ENCODE measurements around the gene SPTSSA. TPM values are rescaled to one million over a fixed set of nuclear protein-coding genes. Genes with fewer than 3 reads are reported as not detected.

SPTSSA gene
- total RNA-seq, 1 donor from 2014 or later = 26.6 TPM

GRCh38 chr14:34463598-34463961, 1.5 kb upstream of the SPTSSA start:
- H3K4me3 Mint-ChIP-seq (ENCODE audit: unreplicated experiment) = no peak overlapping the region
- H3K27me3 ChIP-seq (ENCODE audit: insufficient read depth, low read length) = no peaks in the 10 kb centered on the region
- no peak overlapping the region for H3K4me2 ChIP-seq (ENCODE audit: low read length)
- no peaks in the 10 kb centered on the region for H3K36me3 ChIP-seq (ENCODE audit: insufficient read depth, low read length)
- no peak overlapping the region for H3K9ac ChIP-seq (ENCODE audit: low read length)
- TF ChIP-seq EZH2 (IDR thresholded peaks at IDR 0.05; ENCODE audit: insufficient read depth, low read length) (no peak), CTCF (IDR thresholded peaks at IDR 0.05; ENCODE audit: insufficient read depth, low read depth, low read length) (no peak)
- no peak for FAIRE-seq
- H4K20me1 ChIP-seq (ENCODE audit: insufficient read depth, low read length) = peaks cover 24% of the 10 kb centered on the region
- no peak overlapping the region for H3K4me3 ChIP-seq (ENCODE audit: insufficient read depth, low read depth, low read length)
- peaks cover 2% of the 10 kb centered on the region for H3K27me3 Mint-ChIP-seq (ENCODE audit: low read depth, unreplicated experiment)
- H3K79me2 ChIP-seq (ENCODE audit: insufficient read depth, low read length) = peaks cover 31% of the 10 kb centered on the region
- no peaks in the 10 kb centered on the region for H3K9me3 ChIP-seq (ENCODE audit: insufficient read depth, low read depth, low read length)
- peaks cover 14% of the 10 kb centered on the region for H3K4me1 ChIP-seq (ENCODE audit: insufficient read depth, low read length)
- no peaks in the 10 kb centered on the region for H3K36me3 Mint-ChIP-seq (ENCODE audit: low read depth, unreplicated experiment)
- no peak overlapping the region for H3K27ac Mint-ChIP-seq (ENCODE audit: unreplicated experiment)
- no peak overlapping the region for H2AFZ ChIP-seq (ENCODE audit: low read depth, low read length)
- peaks cover 6% of the 10 kb centered on the region for H3K4me1 Mint-ChIP-seq (ENCODE audit: low read depth, unreplicated experiment)
- no peak for DNase-seq (ENCODE audit: low read depth)
- no peak overlapping the region for H3K27ac ChIP-seq (ENCODE audit: low read depth, low read length)
- no peaks in the 10 kb centered on the region for H3K9me3 Mint-ChIP-seq (ENCODE audit: unreplicated experiment)

GRCh38 chr14:34461334-34462131, 507 bp downstream of the SPTSSA start:
- Mint-ChIP-seq H3K36me3 (ENCODE audit: low read depth, unreplicated experiment) (no peaks in the 10 kb centered on the region), H3K27me3 (ENCODE audit: low read depth, unreplicated experiment) (no peaks in the 10 kb centered on the region), H3K9me3 (ENCODE audit: unreplicated experiment) (no peaks in the 10 kb centered on the region), H3K27ac (ENCODE audit: unreplicated experiment) (peak overlapping the region; percentile 97), H3K4me1 (ENCODE audit: low read depth, unreplicated experiment) (peaks cover 8% of the 10 kb centered on the region), H3K4me3 (ENCODE audit: unreplicated experiment) (peak overlapping the region; percentile 92)
- Histone ChIP-seq H3K79me2 (ENCODE audit: insufficient read depth, low read length) (peaks cover 49% of the 10 kb centered on the region), H3K4me1 (ENCODE audit: insufficient read depth, low read length) (peaks cover 14% of the 10 kb centered on the region), H4K20me1 (ENCODE audit: insufficient read depth, low read length) (peaks cover 38% of the 10 kb centered on the region), H3K27me3 (ENCODE audit: insufficient read depth, low read length) (no peaks in the 10 kb centered on the region), H3K36me3 (ENCODE audit: insufficient read depth, low read length) (no peaks in the 10 kb centered on the region), H3K9ac (ENCODE audit: low read length) (peak overlapping the region; percentile 90), H3K9me3 (ENCODE audit: insufficient read depth, low read depth, low read length) (no peaks in the 10 kb centered on the region), H2AFZ (ENCODE audit: low read depth, low read length) (no peak overlapping the region), H3K4me2 (ENCODE audit: low read length) (peak overlapping the region; percentile 94), H3K27ac (ENCODE audit: low read depth, low read length) (peak overlapping the region; percentile 84), H3K4me3 (ENCODE audit: insufficient read depth, low read depth, low read length) (peak overlapping the region; percentile 96)
- DNase-seq (ENCODE audit: low read depth) = peak; percentile 34
- no peak for FAIRE-seq
- TF ChIP-seq CTCF (IDR thresholded peaks at IDR 0.05; ENCODE audit: insufficient read depth, low read depth, low read length) (no peak), EZH2 (IDR thresholded peaks at IDR 0.05; ENCODE audit: insufficient read depth, low read length) (no peak)

GRCh38 chr14:34460841-34461240, 1.2 kb downstream of the SPTSSA start:
- FAIRE-seq = no peak
- peaks cover 53% of the 10 kb centered on the region for H3K79me2 ChIP-seq (ENCODE audit: insufficient read depth, low read length)

More at GRCh38 chr14:34460841-34461240, 1.2 kb downstream of the SPTSSA start:
- H3K9me3 ChIP-seq (ENCODE audit: insufficient read depth, low read depth, low read length) = no peaks in the 10 kb centered on the region
- H3K27ac ChIP-seq (ENCODE audit: low read depth, low read length) = peak overlapping the region; percentile 84
- peak overlapping the region; percentile 90 for H3K9ac ChIP-seq (ENCODE audit: low read length)
- Mint-ChIP-seq H3K4me1 (ENCODE audit: low read depth, unreplicated experiment) (peaks cover 8% of the 10 kb centered on the region), H3K4me3 (ENCODE audit: unreplicated experiment) (peak overlapping the region; percentile 92), H3K36me3 (ENCODE audit: low read depth, unreplicated experiment) (no peaks in the 10 kb centered on the region), H3K27ac (ENCODE audit: unreplicated experiment) (peak overlapping the region; percentile 97), H3K9me3 (ENCODE audit: unreplicated experiment) (no peaks in the 10 kb centered on the region), H3K27me3 (ENCODE audit: low read depth, unreplicated experiment) (no peaks in the 10 kb centered on the region)
- H3K27me3 ChIP-seq (ENCODE audit: insufficient read depth, low read length) = no peaks in the 10 kb centered on the region
- peak overlapping the region; percentile 96 for H3K4me3 ChIP-seq (ENCODE audit: insufficient read depth, low read depth, low read length)
- peaks cover 38% of the 10 kb centered on the region for H4K20me1 ChIP-seq (ENCODE audit: insufficient read depth, low read length)
- no peak for TF ChIP-seq CTCF (IDR thresholded peaks at IDR 0.05; ENCODE audit: insufficient read depth, low read depth, low read length)
- no peak for TF ChIP-seq EZH2 (IDR thresholded peaks at IDR 0.05; ENCODE audit: insufficient read depth, low read length)
- H3K36me3 ChIP-seq (ENCODE audit: insufficient read depth, low read length) = no peaks in the 10 kb centered on the region
- DNase-seq (ENCODE audit: low read depth) = peak; percentile 85
- peaks cover 14% of the 10 kb centered on the region for H3K4me1 ChIP-seq (ENCODE audit: insufficient read depth, low read length)
- no peak overlapping the region for H2AFZ ChIP-seq (ENCODE audit: low read depth, low read length)
- peak overlapping the region; percentile 94 for H3K4me2 ChIP-seq (ENCODE audit: low read length)

Measured in astrocyte (in vitro differentiated cells and primary cell).